CD4-positive, alpha-beta T cell treated with Interleukin-1 beta for 1 hour (primary cell): ENCODE results near the gene ERBB3.

Experiments
- DNase-seq, 2 donors: peaks; one replicate each; pipeline ENCODE4 v3.0.0-alpha.2; 2020 to 2022

Gene ERBB3

GRCh38 chr12:56116267-56117081 is 36.5 kb downstream of the ERBB3 start, which contains the start of gene RPL41:
RPL41 (plus strand) TSS chr12:56116633.
- peak; percentile 92 to 95 for DNase-seq

- peak in 1 of 2 donors; percentile 13 for DNase-seq
Measured at GRCh38 chr12:56117082-56117706, 37.2 kb downstream of the ERBB3 start.

- peak; percentile 99 for DNase-seq
Measured at GRCh38 chr12:56117778-56118687, 38.1 kb downstream of the ERBB3 start, which contains the start of gene ZC3H10. ZC3H10 (plus strand) TSS chr12:56118266; CDS start chr12:56120563, 2,297 bp downstream.

GRCh38 chr12:56118688-56119357 is 38.9 kb downstream of the ERBB3 start:
- no peak for DNase-seq

DNA sequence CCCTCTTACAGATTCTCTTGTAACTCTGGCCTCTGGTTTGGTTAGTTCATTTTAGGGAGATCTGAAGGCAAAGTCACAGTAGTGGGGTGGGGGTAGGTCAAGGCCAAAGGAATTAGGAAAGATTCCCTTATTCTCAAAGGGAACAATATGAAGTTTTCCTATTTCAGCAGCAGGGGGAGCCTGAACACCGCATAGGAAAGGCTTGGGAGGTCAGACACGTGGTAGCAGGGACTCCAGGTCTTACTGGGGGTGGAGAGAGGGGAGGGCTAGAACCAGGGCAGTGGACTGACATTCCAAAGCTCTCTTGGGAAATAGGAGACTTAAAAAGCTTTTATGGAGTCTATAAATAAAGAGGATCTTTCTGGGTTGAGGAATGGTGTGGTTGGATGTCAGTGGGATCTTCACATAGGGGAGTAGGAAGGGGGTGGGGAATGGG is 39.4 kb downstream of the ERBB3 start:
- DNase-seq = peak; percentile 72 to 77

DNA sequence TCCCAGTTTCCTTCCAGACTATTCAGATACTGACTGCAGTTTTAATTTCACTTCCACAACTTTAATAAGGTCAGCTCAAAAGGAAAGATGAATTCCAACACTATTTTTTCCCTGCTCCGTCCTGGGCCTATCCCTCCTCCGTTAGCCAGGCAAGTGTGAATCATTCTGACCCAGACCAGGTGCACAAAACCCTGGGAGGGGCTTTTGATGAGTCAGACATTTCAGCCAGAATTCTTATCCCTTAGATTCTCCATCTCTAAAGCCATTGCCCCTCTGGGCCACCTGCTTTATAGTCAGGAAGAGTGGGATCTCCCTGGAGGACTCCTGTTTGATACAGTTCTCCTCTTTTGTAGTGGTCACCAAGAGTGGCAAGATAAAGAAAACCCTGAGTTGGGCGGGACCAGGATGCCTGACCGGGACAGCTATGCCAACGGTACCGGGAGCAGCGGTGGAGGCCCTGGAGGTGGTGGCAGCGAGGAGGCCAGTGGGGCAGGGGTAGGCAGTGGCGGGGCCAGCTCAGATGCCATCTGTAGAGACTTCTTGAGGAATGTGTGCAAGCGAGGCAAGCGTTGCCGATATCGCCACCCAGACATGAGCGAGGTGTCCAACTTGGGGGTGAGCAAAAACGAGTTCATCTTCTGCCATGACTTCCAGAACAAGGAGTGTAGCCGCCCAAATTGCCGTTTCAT is 40.3 kb downstream of the ERBB3 start:
- no peak for DNase-seq

GRCh38 chr12:56121204-56121870 is 41.4 kb downstream of the ERBB3 start:
- no peak for DNase-seq

GRCh38 chr12:56122637-56123036 is 42.7 kb downstream of the ERBB3 start:
- no peak for DNase-seq

DNA sequence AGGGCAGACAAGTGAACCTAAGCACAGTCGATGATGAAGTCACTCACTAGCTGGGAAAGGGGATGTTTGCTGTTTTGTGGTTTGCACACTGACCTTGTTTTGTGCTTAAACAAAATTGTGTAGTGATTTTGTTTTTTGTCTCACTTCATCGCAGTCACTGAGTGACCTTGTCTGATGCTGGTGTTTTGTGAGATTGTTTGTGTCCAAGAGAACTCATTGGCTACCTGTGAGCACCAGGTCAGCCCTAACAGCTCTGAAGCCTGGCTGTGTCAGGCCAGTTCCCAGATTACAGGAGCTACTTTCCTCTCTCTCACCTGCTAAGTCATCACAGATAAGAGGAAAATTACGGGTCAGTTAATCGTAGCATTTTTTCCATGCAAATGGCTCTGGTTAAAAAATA is 44.2 kb downstream of the ERBB3 start:
- no peak for DNase-seq

DNA sequence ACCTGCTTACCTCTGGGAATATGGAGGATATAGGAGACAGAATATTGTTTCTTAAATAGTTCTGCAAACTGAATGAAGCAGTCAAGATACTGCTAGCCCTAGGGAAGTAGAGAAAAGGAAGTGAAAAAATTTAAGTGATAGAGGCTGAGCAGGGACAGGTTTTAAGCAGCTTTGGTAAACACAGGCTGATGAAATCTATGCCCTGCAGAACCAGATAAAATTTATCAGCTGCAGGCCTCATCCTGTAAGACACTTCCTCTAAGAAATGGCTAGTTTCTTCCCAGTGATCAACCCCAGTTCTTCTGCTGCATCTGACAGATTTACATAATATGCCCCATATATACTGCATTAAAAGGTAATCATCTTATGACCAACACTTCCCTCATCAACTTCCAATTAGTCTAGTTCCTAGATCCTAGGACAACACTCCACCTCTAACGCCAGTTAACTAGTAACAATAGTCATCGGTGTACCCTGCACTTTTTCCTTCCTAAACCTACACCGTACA is 46.8 kb downstream of the ERBB3 start:
- no peak for DNase-seq

GRCh38 chr12:56127485-56127887 is 47.5 kb downstream of the ERBB3 start:
- DNase-seq = no peak

- peak; percentile 99 for DNase-seq
Measured at GRCh38 chr12:56127888-56128669, 48.1 kb downstream of the ERBB3 start, which contains the start of gene ESYT1. ESYT1 (plus strand) TSS chr12:56128267; CDS start chr12:56128320, 53 bp downstream.

GRCh38 chr12:56128670-56129205 is 48.8 kb downstream of the ERBB3 start:
- DNase-seq = no peak

- DNase-seq = peak; percentile 80 to 83
Measured at GRCh38 chr12:56129206-56129941, 49.4 kb downstream of the ERBB3 start.

DNA sequence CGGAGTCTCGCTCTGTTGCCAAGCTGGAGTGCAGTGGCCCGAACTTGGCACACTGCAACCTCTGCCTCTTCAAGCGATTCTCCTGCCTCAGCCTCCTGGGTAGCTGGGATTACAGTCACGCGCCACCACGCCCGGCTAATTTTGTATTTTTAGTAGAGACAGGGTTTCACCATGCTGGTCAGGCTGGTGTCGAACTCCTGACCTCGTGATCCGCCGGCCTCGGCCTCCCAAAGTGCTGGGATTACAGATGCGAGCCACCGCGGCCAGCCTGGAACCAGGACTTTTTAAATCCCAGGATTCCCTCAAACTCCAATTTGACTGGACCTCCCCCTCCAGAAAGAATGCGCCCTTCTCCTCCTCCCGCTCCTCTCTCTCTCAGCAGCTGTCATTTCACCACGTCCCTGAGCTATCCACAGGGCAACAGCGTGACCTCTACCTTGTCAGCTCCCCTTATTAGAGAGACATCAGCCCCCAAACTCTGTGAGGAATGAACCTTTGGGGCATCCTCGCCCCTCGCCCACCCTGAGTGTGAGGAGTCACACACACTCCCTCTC is 50.1 kb downstream of the ERBB3 start:
- no peak for DNase-seq

- no peak for DNase-seq
Measured at GRCh38 chr12:56130876-56131275, 50.9 kb downstream of the ERBB3 start.

- DNase-seq = no peak
Measured at GRCh38 chr12:56134897-56135296, 54.9 kb downstream of the ERBB3 start.

GRCh38 chr12:56137853-56138571 is 58.0 kb downstream of the ERBB3 start:
- DNase-seq = no peak
